Activated CD8-positive, alpha-beta memory T cell treated with anti-CD3 and anti-CD28 coated beads, Interleukin-2, amount 50 U/mL, for 24 hours (primary cell): ENCODE results near the gene FETUB.
A peak's percentile ranks its signal among the peaks of the same experiment; 100 is the strongest.
"Not testable (repeated sequence)": the region's sequence is repeated elsewhere in the genome, so short reads cannot be mapped to it uniquely, and the experiment has no call there.

ENCODE experiments used
- DNase-seq: peaks from one replicate; pipeline ENCODE4 v3.0.0-alpha.2; 2020; ENCODE audit errors: extremely low read depth

Gene FETUB

GRCh38 chr3:186613637-186614265 is 26.4 kb upstream of the FETUB start:
- DNase-seq = no peak

- no peak for DNase-seq
Observed at GRCh38 chr3:186614266-186614596, 26.0 kb upstream of the FETUB start.

- DNase-seq = peak; percentile 37
Observed at GRCh38 chr3:186614597-186615483, 25.4 kb upstream of the FETUB start.

GRCh38 chr3:186616299-186616617 is 23.9 kb upstream of the FETUB start:
- DNase-seq = no peak

- DNase-seq = peak; percentile 75
Observed at GRCh38 chr3:186617036-186617946, 22.9 kb upstream of the FETUB start.

GRCh38 chr3:186618318-186618938 is 21.8 kb upstream of the FETUB start:
- DNase-seq = no peak

GRCh38 chr3:186619787-186620212 is 20.4 kb upstream of the FETUB start:
- DNase-seq = no peak

- DNase-seq = no peak
Observed at GRCh38 chr3:186620213-186621092, 19.7 kb upstream of the FETUB start.

- no peak for DNase-seq
Observed at GRCh38 chr3:186621894-186622650, 18.1 kb upstream of the FETUB start.

- DNase-seq = no peak
Observed at GRCh38 chr3:186622651-186623310, 17.4 kb upstream of the FETUB start.

- no peak for DNase-seq
Observed at GRCh38 chr3:186624598-186624997, 15.6 kb upstream of the FETUB start.

GRCh38 chr3:186625600-186626042 is 14.6 kb upstream of the FETUB start:
- DNase-seq = no peak

- DNase-seq = no peak
Observed at GRCh38 chr3:186626254-186626847, 13.8 kb upstream of the FETUB start.

GRCh38 chr3:186627852-186628414 is 12.3 kb upstream of the FETUB start:
- DNase-seq = no peak

GRCh38 chr3:186628756-186629155 is 11.4 kb upstream of the FETUB start:
- no peak for DNase-seq

- no peak for DNase-seq
Observed at GRCh38 chr3:186630950-186631641, 9.1 kb upstream of the FETUB start.

- DNase-seq = no peak
Observed at GRCh38 chr3:186633481-186633880, 6.7 kb upstream of the FETUB start.

GRCh38 chr3:186634207-186634606 is 6.0 kb upstream of the FETUB start:
- DNase-seq = not testable (repeated sequence)
